ENCODE data around the gene ZNF580. TPM values are rescaled to one million over a fixed set of nuclear protein-coding genes. Genes with fewer than 3 reads are reported as not detected.

ZNF580 gene
- total and polyA plus RNA-seq, 9 of the 15 experiments (the other 6 are each of a cell fraction or from before 2014, with no cell fraction given): 2.3 to 47.4 (median 6.0) TPM

DNA sequence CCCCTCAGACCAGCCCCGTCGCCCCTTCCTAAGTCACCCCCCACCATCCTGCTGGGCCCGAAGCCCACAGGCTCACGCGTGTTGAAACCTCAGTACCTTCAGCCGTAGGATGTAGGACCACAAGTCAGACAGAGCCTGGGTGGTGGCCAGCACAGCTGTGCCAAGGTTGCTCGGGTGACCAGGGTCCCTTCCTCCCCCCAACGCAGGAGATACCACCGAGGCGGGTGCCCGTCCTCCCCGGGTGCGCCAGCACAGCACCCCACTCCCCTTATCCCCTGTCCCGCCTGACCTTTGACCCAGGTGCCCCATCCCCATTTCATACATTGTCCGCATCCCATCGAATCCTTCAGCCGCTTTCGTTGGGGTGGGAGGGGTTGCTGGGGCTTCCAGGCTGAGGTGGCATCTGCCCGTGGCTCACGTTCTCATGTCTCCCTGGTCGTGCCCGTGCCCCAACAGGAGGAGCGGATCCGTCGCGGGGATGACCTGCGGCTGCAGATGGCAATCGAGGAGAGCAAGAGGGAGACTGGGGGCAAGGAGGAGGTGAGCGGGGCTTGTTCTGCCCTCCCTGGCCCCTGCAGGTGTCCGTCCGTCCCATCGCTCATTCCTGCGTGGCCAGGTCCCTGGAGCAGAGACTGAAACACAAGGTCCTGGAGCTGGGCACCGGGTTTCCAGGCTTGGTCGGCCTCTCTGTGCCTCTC is 48.8 kb downstream of the ZNF580 start:
- ChIA-PET POLR2A (interaction anchor here (0.6 kb wide), 1 partner anchor 33 kb away, joined by 3 read pairs; no protein-coding TSS in a partner anchor), CTCF (ENCODE audit: low intra/inter-chr PET ratio) (no interaction called here)
- intact Hi-C loops (cut with micrococcal nuclease): no loop called here
- no peaks in the 10 kb centered on the region for H3K9me1 ChIP-seq (ENCODE audit: control insufficient read depth, insufficient read depth, low read length)
- no peak overlapping the region for H3K4me3 ChIP-seq
- no peaks in the 10 kb centered on the region for H3K9me3 ChIP-seq (replicated peaks; ENCODE audit: control insufficient read depth, insufficient read depth, low read depth, low read length)
- H3K79me2 ChIP-seq (ENCODE audit: control insufficient read depth, insufficient read depth, low read length): peaks cover 9% of the 10 kb centered on the region; the same call in 2 of the 3 replicates
- peak overlapping the region in 1 of 2 experiments; percentile 26; a peak in 1 of 4 replicates for H3K9ac ChIP-seq (ENCODE audit: insufficient read depth in 1 of 2, low read depth in 2 of 2, low read length in 2 of 2)
- no peaks in the 10 kb centered on the region for H3K27me3 ChIP-seq (ENCODE audit: control insufficient read depth in 2 of 2, insufficient read depth in 2 of 2, low read length in 2 of 2)
- H3K36me3 ChIP-seq (ENCODE audit: control insufficient read depth, insufficient read depth, low read length): peaks cover 90% of the 10 kb centered on the region; the same call in 2 of the 3 replicates
- DNase-seq (ENCODE audit: extremely low read depth in 1 of 4, low spot score in 3 of 4) (no peak), FAIRE-seq (no peak), ATAC-seq (no peak)
- TF ChIP-seq POLR2G (IDR thresholded peaks at IDR 0.05; ENCODE audit: low read depth, low read length) (0 out of 2 replicates have a peak, but pooled peaks have one; percentile 11), RBFOX2 (IDR thresholded peaks at IDR 0.05; ENCODE audit: low read depth, low read length) (peak; percentile 11), OTX1 (CRISPR knock-in tag; IDR thresholded peaks at IDR 0.05) (no peak)
- no TSS peak for BruUV-seq (replicated peaks)
- 93% methylated on average over 15 of the region's 35 CpGs for WGBS (ENCODE audit: insufficient coverage, low coverage, missing lambda C conversion rate)
- H3K27ac ChIP-seq (ENCODE audit: extremely low read depth, low read depth, low read length): no peak overlapping the region
- no peak overlapping the region for H2AFZ ChIP-seq (ENCODE audit: low read depth, low read length)
- in situ Hi-C loops (cut with MboI): no loop called here
- H3K4me1 ChIP-seq (replicated peaks in 1 of 2; ENCODE audit: control insufficient read depth in 2 of 2, insufficient read depth in 2 of 2, low read length in 2 of 2): peaks cover 0 to 59% of the 10 kb centered on the region in 2 experiments; a peak in 3 of 5 replicates
- no peak overlapping the region for H3K4me2 ChIP-seq (ENCODE audit: insufficient read depth, low read length)
- peaks cover 32% of the 10 kb centered on the region for H4K20me1 ChIP-seq (replicated peaks; ENCODE audit: control insufficient read depth, insufficient read depth, low read length)
